Activated CD8-positive, alpha-beta memory T cell treated with anti-CD3 and anti-CD28 coated beads, Interleukin-2, amount 50 U/mL, for 24 hours (primary cell): ENCODE data around the gene SMOC1.
A peak's percentile ranks its signal among the peaks of the same experiment; 100 is the strongest.

Source experiments
- DNase-seq: peaks from one replicate; pipeline ENCODE4 v3.0.0-alpha.2; 2020; ENCODE audit errors: extremely low read depth

Gene SMOC1

GRCh38 chr14:70008284-70009262 is 129.4 kb downstream of the SMOC1 start:
- no peak for DNase-seq

- no peak for DNase-seq
Measured at GRCh38 chr14:70009961-70010360, 130.7 kb downstream of the SMOC1 start.

- DNase-seq, result no peak
Measured at GRCh38 chr14:70011098-70011497, 131.9 kb downstream of the SMOC1 start.

- no peak for DNase-seq
Measured at GRCh38 chr14:70011708-70012107, 132.5 kb downstream of the SMOC1 start.

GRCh38 chr14:70013271-70013873 is 134.2 kb downstream of the SMOC1 start:
- no peak for DNase-seq

- DNase-seq, result no peak
Measured at GRCh38 chr14:70014406-70015095, 135.3 kb downstream of the SMOC1 start.

- no peak for DNase-seq
Measured at GRCh38 chr14:70018230-70018629, 139.0 kb downstream of the SMOC1 start.

GRCh38 chr14:70018713-70019211 is 139.5 kb downstream of the SMOC1 start:
- no peak for DNase-seq

- DNase-seq, result no peak
Measured at GRCh38 chr14:70019695-70020094, 140.5 kb downstream of the SMOC1 start.

- no peak for DNase-seq
Measured at GRCh38 chr14:70020352-70021170, 141.3 kb downstream of the SMOC1 start.

GRCh38 chr14:70021548-70022220 is 142.5 kb downstream of the SMOC1 start:
- no peak for DNase-seq

- DNase-seq, result no peak
Measured at GRCh38 chr14:70022771-70023445, 143.7 kb downstream of the SMOC1 start.

- no peak for DNase-seq
Measured at GRCh38 chr14:70023871-70024270, 144.7 kb downstream of the SMOC1 start.

- DNase-seq, result peak; percentile 12
Measured at GRCh38 chr14:70027785-70028428, 148.7 kb downstream of the SMOC1 start.

- no peak for DNase-seq
Measured at GRCh38 chr14:70029296-70030132, 150.3 kb downstream of the SMOC1 start.

GRCh38 chr14:70032016-70032415 is 152.8 kb downstream of the SMOC1 start:
- DNase-seq, result no peak

GRCh38 chr14:70032447-70032846 is 153.2 kb downstream of the SMOC1 start:
- DNase-seq, result no peak

- no peak for DNase-seq
Measured at GRCh38 chr14:70033116-70033515, 153.9 kb downstream of the SMOC1 start.

- DNase-seq, result no peak
Measured at GRCh38 chr14:70033561-70033960, 154.3 kb downstream of the SMOC1 start.
